Measurements from ENCODE around the gene SPRED2.

The SPRED2 gene

DNA sequence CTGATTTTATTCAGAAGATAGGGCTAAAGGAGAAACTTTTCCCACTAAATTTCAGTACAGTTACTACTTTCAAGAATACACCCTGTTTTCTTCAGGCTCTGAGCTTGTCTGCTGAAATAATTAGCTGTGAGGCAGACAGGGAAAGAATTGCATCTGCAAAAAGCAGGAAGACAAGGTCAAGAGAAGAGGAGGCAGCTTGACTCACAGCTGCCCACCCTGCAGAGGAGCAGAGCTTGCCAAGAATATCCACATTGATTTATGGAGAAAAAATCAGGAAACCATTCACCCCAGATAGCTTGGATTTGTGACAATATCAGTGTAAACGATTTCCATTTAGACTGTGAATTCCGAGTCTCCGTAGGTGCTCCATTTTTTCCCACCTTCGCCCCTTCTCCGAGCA is 155.8 kb downstream of the SPRED2 start:
- TF ChIP-seq, protein P1, sequence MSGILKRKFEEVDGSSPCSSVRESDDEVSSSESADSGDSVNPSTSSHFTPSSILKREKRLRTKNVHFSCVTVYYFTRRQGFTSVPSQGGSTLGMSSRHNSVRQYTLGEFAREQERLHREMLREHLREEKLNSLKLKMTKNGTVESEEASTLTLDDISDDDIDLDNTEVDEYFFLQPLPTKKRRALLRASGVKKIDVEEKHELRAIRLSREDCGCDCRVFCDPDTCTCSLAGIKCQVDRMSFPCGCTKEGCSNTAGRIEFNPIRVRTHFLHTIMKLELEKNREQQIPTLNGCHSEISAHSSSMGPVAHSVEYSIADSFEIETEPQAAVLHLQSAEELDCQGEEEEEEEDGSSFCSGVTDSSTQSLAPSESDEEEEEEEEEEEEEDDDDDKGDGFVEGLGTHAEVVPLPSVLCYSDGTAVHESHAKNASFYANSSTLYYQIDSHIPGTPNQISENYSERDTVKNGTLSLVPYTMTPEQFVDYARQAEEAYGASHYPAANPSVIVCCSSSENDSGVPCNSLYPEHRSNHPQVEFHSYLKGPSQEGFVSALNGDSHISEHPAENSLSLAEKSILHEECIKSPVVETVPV (CRISPR knock-in tag; IDR thresholded peaks at IDR 0.05) = no peak
- no peak for TF ChIP-seq ZNF70 (CRISPR knock-in tag; IDR thresholded peaks at IDR 0.05)
- TF ChIP-seq SNAI2 (CRISPR knock-in tag; IDR thresholded peaks at IDR 0.05) = no peak
- TF ChIP-seq, protein P2, sequence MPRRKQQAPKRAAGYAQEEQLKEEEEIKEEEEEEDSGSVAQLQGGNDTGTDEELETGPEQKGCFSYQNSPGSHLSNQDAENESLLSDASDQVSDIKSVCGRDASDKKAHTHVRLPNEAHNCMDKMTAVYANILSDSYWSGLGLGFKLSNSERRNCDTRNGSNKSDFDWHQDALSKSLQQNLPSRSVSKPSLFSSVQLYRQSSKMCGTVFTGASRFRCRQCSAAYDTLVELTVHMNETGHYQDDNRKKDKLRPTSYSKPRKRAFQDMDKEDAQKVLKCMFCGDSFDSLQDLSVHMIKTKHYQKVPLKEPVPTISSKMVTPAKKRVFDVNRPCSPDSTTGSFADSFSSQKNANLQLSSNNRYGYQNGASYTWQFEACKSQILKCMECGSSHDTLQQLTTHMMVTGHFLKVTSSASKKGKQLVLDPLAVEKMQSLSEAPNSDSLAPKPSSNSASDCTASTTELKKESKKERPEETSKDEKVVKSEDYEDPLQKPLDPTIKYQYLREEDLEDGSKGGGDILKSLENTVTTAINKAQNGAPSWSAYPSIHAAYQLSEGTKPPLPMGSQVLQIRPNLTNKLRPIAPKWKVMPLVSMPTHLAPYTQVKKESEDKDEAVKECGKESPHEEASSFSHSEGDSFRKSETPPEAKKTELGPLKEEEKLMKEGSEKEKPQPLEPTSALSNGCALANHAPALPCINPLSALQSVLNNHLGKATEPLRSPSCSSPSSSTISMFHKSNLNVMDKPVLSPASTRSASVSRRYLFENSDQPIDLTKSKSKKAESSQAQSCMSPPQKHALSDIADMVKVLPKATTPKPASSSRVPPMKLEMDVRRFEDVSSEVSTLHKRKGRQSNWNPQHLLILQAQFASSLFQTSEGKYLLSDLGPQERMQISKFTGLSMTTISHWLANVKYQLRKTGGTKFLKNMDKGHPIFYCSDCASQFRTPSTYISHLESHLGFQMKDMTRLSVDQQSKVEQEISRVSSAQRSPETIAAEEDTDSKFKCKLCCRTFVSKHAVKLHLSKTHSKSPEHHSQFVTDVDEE (CRISPR knock-in tag; IDR thresholded peaks at IDR 0.05) = no peak
- TF ChIP-seq, protein P3, sequence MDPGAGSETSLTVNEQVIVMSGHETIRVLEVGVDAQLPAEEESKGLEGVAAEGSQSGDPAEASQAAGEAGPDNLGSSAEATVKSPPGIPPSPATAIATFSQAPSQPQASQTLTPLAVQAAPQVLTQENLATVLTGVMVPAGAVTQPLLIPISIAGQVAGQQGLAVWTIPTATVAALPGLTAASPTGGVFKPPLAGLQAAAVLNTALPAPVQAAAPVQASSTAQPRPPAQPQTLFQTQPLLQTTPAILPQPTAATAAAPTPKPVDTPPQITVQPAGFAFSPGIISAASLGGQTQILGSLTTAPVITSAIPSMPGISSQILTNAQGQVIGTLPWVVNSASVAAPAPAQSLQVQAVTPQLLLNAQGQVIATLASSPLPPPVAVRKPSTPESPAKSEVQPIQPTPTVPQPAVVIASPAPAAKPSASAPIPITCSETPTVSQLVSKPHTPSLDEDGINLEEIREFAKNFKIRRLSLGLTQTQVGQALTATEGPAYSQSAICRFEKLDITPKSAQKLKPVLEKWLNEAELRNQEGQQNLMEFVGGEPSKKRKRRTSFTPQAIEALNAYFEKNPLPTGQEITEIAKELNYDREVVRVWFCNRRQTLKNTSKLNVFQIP (CRISPR knock-in tag; IDR thresholded peaks at IDR 0.05; ENCODE audit: borderline replicate concordance, low read depth) = no peak
- no peak for TF ChIP-seq RARB (CRISPR knock-in tag; IDR thresholded peaks at IDR 0.05)
- TF ChIP-seq ARNTL (CRISPR knock-in tag; IDR thresholded peaks at IDR 0.05; ENCODE audit: borderline replicate concordance, low read depth) = no peak
- TF ChIP-seq PPARA (CRISPR knock-in tag; IDR thresholded peaks at IDR 0.05; ENCODE audit: borderline replicate concordance) = no peak
- TF ChIP-seq GLIS3 (CRISPR knock-in tag; IDR thresholded peaks at IDR 0.05) = no peak
- TF ChIP-seq ZNF565 (CRISPR knock-in tag; conservative IDR thresholded peaks at IDR 0.05; ENCODE audit: low read depth) = no peak
- TF ChIP-seq TOX (CRISPR knock-in tag; IDR thresholded peaks at IDR 0.05; ENCODE audit: borderline replicate concordance) = no peak
- no peak for TF ChIP-seq ZFP30 (CRISPR knock-in tag; IDR thresholded peaks at IDR 0.05)
- TF ChIP-seq TCF4 (CRISPR knock-in tag; IDR thresholded peaks at IDR 0.05; ENCODE audit: borderline replicate concordance) = no peak
- ATAC-seq = no peak; the same call in 2 of the 3 replicates

DNA sequence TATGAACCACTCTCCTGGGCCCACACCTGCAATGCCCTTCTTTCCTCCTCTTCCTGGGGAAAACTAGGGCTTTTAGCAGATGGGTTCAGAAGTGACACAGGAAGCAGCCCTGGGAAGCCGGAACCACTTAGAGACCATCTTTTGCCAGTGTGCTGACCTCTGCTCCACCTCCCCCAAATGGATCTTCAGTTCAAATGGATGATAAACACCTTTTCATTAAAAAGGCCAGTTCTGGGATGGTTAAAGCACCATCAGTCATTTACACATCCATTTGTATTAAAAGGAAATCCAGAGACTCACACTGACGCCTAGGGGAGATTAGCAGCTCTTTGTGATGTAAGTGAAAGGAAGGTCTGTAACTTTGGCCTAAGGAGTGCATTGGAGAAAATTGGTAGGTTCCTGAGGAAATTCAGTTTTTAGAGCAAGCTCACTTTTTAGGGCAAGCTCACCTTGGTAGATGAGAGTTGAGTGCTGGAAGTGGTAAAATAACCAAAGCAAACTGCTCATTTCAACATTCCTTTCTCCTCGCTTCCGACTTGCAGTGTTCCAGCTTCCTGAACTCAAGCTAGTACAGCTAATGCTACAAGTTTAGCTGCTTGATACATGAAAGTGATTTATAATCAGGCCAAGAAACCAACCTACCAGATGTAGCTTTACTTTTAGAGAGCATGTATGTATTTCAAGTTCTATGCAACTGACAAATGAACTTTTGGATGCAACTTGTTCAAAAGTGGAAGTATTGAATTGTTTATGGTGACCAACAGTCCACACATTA is 157.1 kb downstream of the SPRED2 start:
- TF ChIP-seq, protein P4, sequence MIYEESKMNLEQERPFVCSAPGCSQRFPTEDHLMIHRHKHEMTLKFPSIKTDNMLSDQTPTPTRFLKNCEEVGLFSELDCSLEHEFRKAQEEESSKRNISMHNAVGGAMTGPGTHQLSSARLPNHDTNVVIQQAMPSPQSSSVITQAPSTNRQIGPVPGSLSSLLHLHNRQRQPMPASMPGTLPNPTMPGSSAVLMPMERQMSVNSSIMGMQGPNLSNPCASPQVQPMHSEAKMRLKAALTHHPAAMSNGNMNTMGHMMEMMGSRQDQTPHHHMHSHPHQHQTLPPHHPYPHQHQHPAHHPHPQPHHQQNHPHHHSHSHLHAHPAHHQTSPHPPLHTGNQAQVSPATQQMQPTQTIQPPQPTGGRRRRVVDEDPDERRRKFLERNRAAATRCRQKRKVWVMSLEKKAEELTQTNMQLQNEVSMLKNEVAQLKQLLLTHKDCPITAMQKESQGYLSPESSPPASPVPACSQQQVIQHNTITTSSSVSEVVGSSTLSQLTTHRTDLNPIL (CRISPR knock-in tag; IDR thresholded peaks at IDR 0.05; ENCODE audit: low read depth) = no peak
- TF ChIP-seq RARB (CRISPR knock-in tag; IDR thresholded peaks at IDR 0.05) (no peak), CSDC2 (CRISPR knock-in tag; IDR thresholded peaks at IDR 0.05) (no peak), ISL1 (CRISPR knock-in tag; IDR thresholded peaks at IDR 0.05) (no peak), ARNTL (CRISPR knock-in tag; IDR thresholded peaks at IDR 0.05; ENCODE audit: borderline replicate concordance, low read depth) (no peak), PPARA (CRISPR knock-in tag; IDR thresholded peaks at IDR 0.05; ENCODE audit: borderline replicate concordance) (no peak), ZFP3 (CRISPR knock-in tag; IDR thresholded peaks at IDR 0.05) (no peak), ZNF8 (CRISPR knock-in tag; IDR thresholded peaks at IDR 0.05) (no peak), TCF4 (CRISPR knock-in tag; IDR thresholded peaks at IDR 0.05; ENCODE audit: borderline replicate concordance) (no peak), ZNF70 (CRISPR knock-in tag; IDR thresholded peaks at IDR 0.05) (no peak), ESRRG (CRISPR knock-in tag; IDR thresholded peaks at IDR 0.05) (no peak), TOX (CRISPR knock-in tag; IDR thresholded peaks at IDR 0.05; ENCODE audit: borderline replicate concordance) (no peak), BACH2 (CRISPR knock-in tag; IDR thresholded peaks at IDR 0.05; ENCODE audit: borderline replicate concordance) (no peak), OSR1 (CRISPR knock-in tag; IDR thresholded peaks at IDR 0.05) (no peak)
- TF ChIP-seq, protein P3 (CRISPR knock-in tag; IDR thresholded peaks at IDR 0.05; ENCODE audit: borderline replicate concordance, low read depth) = no peak
- TF ChIP-seq, protein P5, sequence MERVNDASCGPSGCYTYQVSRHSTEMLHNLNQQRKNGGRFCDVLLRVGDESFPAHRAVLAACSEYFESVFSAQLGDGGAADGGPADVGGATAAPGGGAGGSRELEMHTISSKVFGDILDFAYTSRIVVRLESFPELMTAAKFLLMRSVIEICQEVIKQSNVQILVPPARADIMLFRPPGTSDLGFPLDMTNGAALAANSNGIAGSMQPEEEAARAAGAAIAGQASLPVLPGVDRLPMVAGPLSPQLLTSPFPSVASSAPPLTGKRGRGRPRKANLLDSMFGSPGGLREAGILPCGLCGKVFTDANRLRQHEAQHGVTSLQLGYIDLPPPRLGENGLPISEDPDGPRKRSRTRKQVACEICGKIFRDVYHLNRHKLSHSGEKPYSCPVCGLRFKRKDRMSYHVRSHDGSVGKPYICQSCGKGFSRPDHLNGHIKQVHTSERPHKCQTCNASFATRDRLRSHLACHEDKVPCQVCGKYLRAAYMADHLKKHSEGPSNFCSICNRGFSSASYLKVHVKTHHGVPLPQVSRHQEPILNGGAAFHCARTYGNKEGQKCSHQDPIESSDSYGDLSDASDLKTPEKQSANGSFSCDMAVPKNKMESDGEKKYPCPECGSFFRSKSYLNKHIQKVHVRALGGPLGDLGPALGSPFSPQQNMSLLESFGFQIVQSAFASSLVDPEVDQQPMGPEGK (CRISPR knock-in tag; IDR thresholded peaks at IDR 0.05; ENCODE audit: borderline replicate concordance) = no peak
- TF ChIP-seq, protein P2 (CRISPR knock-in tag; IDR thresholded peaks at IDR 0.05) = no peak
- no peak; the same call in 2 of the 3 replicates for ATAC-seq

Data from SK-N-SH treated with all-trans-retinoic acid at 6 μM for 48 hours (cell line).